Inflammatory macrophage treated with lipopolysaccharide for 4 hours (primary cell): ENCODE data around the gene DUOXA1.

ENCODE experiments used
- DNase-seq: peaks from one replicate; pipeline ENCODE4 v3.0.0-alpha.2; 2020

DUOXA1 gene

GRCh38 chr15:45129651-45130129 is at the start of gene DUOXA1, which contains the start of gene DUOX1:
TSS of gene DUOXA1 (minus strand) at chr15:45129879. CDS start at chr15:45123014, 6,865 bp downstream.
TSS of gene DUOX1 (plus strand) at chr15:45129994. CDS start at chr15:45131967, 1,973 bp downstream.
- DNase-seq, result no peak

DNA sequence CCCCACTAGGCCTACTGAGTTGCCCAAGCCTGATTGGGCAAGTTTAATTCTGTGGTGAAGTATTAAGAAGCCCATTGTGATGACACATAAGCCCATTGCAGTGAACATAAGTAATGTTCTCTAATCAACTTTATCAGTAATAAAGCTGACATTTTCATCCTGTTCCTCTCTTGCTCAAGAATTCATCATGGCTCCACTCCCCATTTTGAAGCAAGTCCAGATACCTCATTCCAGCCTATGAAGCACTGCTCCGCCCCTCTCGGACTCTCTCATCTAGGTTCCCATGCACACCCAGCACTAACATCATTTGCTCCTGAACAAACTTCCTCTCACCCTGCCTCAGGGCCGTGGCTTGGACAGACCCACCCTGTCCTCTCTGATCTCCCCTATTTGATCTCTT is 47.6 kb upstream of the DUOXA1 start:
- no peak for DNase-seq

DNA sequence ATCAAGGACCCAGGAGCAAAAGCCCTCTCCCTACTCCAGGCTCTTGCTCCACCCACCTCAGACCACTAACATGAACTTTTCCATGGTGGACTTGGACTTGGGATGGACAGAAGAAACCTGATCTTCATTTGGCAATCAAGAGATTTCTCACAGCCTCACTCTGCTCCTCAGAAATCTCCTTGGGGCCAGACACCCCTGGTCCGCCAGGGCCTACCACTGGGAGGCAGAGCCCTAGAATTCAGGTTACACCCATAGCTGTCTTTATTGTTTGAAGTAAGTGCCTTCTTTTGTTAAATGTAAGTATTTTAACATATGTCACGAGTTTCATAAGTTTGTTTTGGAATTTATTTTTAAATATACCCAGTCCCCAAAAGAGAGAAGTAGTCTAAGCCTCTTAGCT is 44.9 kb upstream of the DUOXA1 start:
- DNase-seq, result no peak

DNA sequence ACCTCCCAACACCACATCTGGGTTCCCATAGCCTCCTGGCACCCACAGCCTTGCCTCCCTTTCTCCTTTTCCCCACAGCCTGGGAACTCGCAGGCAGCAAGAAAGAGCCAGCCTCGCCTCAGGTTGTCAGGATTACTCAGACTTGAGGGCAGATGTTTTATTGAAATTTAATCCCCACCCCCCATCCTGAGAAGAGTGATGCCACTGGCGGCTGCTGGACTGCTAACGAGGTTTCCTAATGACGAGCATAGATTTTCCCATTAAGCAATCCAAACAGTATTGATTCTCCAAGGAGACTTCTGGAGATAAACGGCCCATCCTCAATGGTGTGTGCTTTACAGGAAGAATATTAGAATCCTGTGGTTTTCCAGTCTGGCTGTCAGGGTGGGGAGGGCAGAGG is 44.4 kb upstream of the DUOXA1 start:
- DNase-seq, result no peak

GRCh38 chr15:45171912-45172311 is 42.2 kb upstream of the DUOXA1 start:
- DNase-seq, result no peak

- no peak for DNase-seq
Observed at GRCh38 chr15:45169608-45170480, 40.2 kb upstream of the DUOXA1 start.

GRCh38 chr15:45168751-45169551 is 39.3 kb upstream of the DUOXA1 start:
- DNase-seq, result no peak

- no peak for DNase-seq
Observed at GRCh38 chr15:45168286-45168685, 38.6 kb upstream of the DUOXA1 start.

- DNase-seq, result no peak
Observed at GRCh38 chr15:45167631-45168205, 38.0 kb upstream of the DUOXA1 start.

GRCh38 chr15:45166834-45167630 is 37.4 kb upstream of the DUOXA1 start:
- peak; percentile 86 for DNase-seq

DNA sequence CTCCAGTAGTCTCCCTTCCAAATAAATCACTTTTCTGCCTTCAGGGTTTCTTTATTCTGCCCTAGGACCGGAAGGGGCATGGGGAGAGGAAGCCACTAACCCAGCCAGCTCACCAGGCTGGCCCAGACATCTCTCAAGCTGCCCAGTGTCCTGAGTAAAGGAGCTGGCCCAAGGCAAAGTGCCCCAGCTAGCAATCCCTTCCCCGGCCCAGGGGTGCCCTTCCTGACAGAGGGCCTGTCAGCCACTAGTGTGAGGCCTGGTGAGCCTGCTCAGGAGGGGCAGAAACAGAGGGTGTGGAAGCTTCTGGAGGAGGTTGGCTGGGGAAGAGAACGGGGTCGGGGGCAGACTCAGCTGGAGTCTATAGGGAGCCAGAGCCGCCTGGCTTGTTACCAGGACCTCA is 35.9 kb upstream of the DUOXA1 start:
- DNase-seq, result no peak

- no peak for DNase-seq
Observed at GRCh38 chr15:45164914-45165313, 35.2 kb upstream of the DUOXA1 start.

GRCh38 chr15:45163508-45163856 is 33.8 kb upstream of the DUOXA1 start:
- no peak for DNase-seq

DNA sequence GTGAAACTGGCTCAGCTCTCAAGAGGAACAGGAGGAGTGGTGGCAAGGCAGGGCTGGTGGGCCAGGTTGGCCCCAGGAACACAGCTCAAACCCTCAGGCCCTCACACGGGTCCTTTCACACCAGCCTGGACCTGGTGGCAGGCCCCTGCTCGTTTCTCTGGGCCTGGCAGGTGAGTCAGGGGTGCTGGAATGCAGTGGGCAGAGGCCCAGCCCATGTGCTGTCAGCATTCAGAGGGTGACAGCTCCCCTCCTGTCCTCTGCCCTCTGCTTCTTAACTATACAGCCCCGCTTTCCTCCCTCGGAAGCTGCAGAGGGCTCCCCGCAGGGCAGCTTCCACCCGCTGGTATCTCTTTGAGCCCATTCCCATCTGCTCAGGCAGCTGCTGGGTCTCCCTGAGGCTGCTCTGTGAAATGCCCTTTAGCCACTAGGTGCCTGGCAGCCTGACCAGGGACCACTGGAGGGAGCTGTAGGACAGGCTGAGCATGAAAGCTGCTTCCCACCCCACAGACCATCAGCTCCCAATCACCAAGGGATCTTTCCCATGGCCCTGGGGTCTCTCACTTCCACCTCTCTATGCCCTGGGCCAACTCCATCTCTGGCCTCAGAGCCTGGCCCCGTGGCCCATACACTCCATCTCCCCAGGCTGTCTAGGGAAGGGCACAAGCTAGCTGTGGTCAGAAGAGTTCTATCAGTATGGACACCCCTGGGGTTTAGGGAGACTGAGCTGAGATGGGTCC is 33.3 kb upstream of the DUOXA1 start:
- peak; percentile 76 for DNase-seq

- no peak for DNase-seq
Observed at GRCh38 chr15:45161666-45162065, 32.0 kb upstream of the DUOXA1 start.

DNA sequence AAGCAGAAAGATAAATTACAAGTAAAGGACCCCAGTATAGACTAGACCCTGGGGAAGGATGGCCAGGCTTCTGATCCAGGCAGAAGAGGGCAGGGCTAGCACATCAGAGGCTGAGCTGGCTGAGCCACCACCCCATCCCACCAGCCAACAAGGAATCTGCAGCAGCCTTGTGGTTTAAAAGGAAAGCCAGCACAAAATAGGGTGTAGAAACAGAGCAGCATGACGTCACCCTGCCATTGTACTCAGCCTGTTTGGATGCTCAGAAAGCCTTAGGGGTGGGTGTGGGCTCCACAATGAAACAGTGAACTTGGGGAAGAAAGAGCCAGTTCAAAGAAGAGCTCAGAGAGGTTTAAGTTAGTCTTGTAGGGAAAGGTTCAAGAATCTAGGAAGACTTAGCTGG is 28.3 kb upstream of the DUOXA1 start:
- peak; percentile 17 for DNase-seq

DNA sequence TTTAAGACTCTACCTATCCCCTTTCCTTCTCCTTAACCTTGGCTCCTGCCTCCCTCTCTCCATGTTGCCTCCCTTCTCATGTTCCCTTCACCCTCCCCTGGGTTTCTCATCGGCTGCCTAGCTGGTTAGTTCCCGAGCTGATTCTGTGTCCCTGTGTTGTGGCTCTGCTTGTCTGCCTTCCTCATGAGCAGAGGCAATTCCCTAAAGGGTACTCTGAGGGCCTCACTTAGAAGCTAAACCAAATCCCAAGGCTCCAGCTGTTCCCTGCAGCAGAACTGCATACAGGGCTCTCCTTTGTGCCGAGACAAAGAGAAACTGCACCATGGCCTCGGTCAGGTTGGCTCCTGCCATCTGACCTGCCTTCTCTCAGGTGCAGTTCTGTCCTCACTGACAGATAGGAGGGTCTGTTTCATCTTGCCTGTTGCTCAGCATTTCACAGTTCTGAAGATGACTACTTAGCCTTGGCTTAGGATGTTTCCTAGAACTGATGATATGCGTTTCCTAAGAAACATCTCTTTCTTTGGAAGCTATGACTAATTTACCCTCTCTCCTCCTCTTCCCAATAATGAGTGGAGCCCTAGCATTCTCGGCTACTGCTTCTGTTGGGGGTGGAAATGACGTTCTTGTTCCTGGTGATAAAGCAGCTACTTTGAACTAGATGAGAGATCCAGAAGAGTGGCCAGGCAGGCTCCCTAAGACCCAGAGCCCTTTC is 27.2 kb upstream of the DUOXA1 start:
- DNase-seq, result no peak

DNA sequence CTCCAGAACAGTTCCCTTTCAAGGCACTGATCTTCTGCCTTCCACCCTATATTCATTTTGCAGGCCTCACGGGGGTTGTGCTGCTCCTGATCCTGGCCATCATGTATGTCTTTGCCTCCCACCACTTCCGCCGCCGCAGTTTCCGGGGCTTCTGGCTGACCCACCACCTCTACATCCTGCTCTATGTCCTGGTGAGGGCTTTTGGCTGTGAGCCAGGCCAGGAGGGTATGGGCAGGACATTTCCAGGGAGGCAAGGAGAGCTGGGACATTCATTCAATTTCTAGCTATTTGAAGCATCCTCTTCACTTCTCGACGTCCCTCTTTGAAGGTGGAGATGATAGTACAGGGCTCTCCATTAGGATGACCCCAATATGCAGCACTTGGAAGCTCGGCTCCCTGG is 26.1 kb upstream of the DUOXA1 start:
- no peak for DNase-seq

GRCh38 chr15:45151998-45152828 is 22.5 kb upstream of the DUOXA1 start:
- DNase-seq, result no peak

- no peak for DNase-seq
Observed at GRCh38 chr15:45150997-45151396, 21.3 kb upstream of the DUOXA1 start.
